Uterus (tissue), 2 donors: ENCODE data around the gene SMARCE1.

Source experiments
- POLR2A ChIP-seq, 2 donors: fragments of 450-650 bp; IDR thresholded peaks; one replicate each; pipeline ENCODE4 v1.6.1; 2016; ENCODE audit warnings: antibody characterized with exemption in 2 of 2, mild to moderate bottlenecking in 1 of 2, moderate library complexity in 1 of 2
- TF ChIP-seq, protein P1 (sequence below), 4 experiments: fragments of 200-600 bp in 2 of 4; fragments of 450-650 bp in 2 of 4; sonication (generic) in 2 of 4; IDR thresholded peaks; one replicate each; pipeline ENCODE4 v1.5.1; 2016 to 2019; ENCODE audit warnings: antibody characterized with exemption in 4 of 4, mild to moderate bottlenecking in 2 of 4, moderate library complexity in 1 of 4

DNA sequence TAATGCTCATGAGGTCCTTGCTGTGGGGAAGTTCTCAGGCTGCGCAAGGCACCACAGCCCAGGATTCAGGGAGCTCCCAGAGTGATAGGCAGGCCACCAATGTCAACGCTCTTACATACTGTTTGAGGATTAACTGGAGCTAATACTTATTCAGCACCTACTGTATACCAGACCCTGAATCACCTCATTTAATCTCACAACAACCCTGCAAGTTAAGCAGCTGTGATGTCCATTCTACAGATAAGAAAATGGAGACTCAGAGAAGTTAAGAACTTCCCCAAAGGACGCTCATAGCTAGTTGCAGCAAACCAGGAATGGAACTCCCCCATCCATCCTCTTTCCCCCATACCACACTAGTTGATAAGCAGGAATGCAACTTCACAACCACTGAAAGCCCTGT, 56.9 kb downstream of the SMARCE1 start:
- TF ChIP-seq, protein P1, sequence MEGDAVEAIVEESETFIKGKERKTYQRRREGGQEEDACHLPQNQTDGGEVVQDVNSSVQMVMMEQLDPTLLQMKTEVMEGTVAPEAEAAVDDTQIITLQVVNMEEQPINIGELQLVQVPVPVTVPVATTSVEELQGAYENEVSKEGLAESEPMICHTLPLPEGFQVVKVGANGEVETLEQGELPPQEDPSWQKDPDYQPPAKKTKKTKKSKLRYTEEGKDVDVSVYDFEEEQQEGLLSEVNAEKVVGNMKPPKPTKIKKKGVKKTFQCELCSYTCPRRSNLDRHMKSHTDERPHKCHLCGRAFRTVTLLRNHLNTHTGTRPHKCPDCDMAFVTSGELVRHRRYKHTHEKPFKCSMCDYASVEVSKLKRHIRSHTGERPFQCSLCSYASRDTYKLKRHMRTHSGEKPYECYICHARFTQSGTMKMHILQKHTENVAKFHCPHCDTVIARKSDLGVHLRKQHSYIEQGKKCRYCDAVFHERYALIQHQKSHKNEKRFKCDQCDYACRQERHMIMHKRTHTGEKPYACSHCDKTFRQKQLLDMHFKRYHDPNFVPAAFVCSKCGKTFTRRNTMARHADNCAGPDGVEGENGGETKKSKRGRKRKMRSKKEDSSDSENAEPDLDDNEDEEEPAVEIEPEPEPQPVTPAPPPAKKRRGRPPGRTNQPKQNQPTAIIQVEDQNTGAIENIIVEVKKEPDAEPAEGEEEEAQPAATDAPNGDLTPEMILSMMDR (IDR thresholded peaks at IDR 0.05) = no peak
- TF ChIP-seq POLR2A (IDR thresholded peaks at IDR 0.05) = no peak
